ENCODE results near the gene SORBS1. TPM values are rescaled to one million over a fixed set of nuclear protein-coding genes. Genes with fewer than 3 reads are reported as not detected.
A peak's percentile ranks its signal among the peaks of the same experiment; 100 is the strongest.

SORBS1 gene
- total RNA-seq, 2 donors from 2014 or later = 16.7 to 17.9 TPM

GRCh38 chr10:95454940-95455339, 106.2 kb downstream of the SORBS1 start:
- WGBS, 2 experiments (ENCODE audit: insufficient coverage in 1 of 2, insufficient read length in 1 of 2) = 89 to 100% methylated on average over 1 to 4 of the region's 4 CpGs
- Histone ChIP-seq H3K4me1 (ENCODE audit: control insufficient read depth, insufficient read depth, low read length) (peaks cover 4% of the 10 kb centered on the region), H3K9ac (ENCODE audit: extremely low read depth, low read length, poor library complexity, severe bottlenecking) (no peak overlapping the region), H3K36me3 (ENCODE audit: control insufficient read depth, insufficient read depth, low read length) (no peaks in the 10 kb centered on the region), H3K4me3 (ENCODE audit: low read length) (no peak overlapping the region), H3K27me3 (ENCODE audit: control insufficient read depth, insufficient read depth, low read length, poor library complexity, severe bottlenecking) (no peaks in the 10 kb centered on the region), H3K9me3 (ENCODE audit: control insufficient read depth, low read length) (no peaks in the 10 kb centered on the region), H3K27ac (ENCODE audit: low read depth, low read length) (no peak overlapping the region)
- no peak overlapping the region for H3K4me3 Mint-ChIP-seq
- TF ChIP-seq CTCF (conservative IDR thresholded peaks at IDR 0.05) = no peak
- DNase-seq = no peak
- H3K36me3 Mint-ChIP-seq (ENCODE audit: low read depth) = no peaks in the 10 kb centered on the region
- peaks cover 24% of the 10 kb centered on the region for H3K4me1 Mint-ChIP-seq
- H3K27ac Mint-ChIP-seq = no peak overlapping the region
- no peaks in the 10 kb centered on the region for H3K9me3 Mint-ChIP-seq
- no peaks in the 10 kb centered on the region for H3K27me3 Mint-ChIP-seq (ENCODE audit: insufficient read depth)

GRCh38 chr10:95454356-95454755, 106.8 kb downstream of the SORBS1 start:
- H3K27ac Mint-ChIP-seq = no peak overlapping the region
- no peak for TF ChIP-seq CTCF (conservative IDR thresholded peaks at IDR 0.05)
- Histone ChIP-seq H3K4me3 (ENCODE audit: low read length) (no peak overlapping the region), H3K4me1 (ENCODE audit: control insufficient read depth, insufficient read depth, low read length) (no peaks in the 10 kb centered on the region), H3K9ac (ENCODE audit: extremely low read depth, low read length, poor library complexity, severe bottlenecking) (no peak overlapping the region), H3K36me3 (ENCODE audit: control insufficient read depth, insufficient read depth, low read length) (no peaks in the 10 kb centered on the region), H3K27me3 (ENCODE audit: control insufficient read depth, insufficient read depth, low read length, poor library complexity, severe bottlenecking) (no peaks in the 10 kb centered on the region), H3K9me3 (ENCODE audit: control insufficient read depth, low read length) (no peaks in the 10 kb centered on the region), H3K27ac (ENCODE audit: low read depth, low read length) (no peak overlapping the region)
- H3K4me3 Mint-ChIP-seq = no peak overlapping the region
- no peaks in the 10 kb centered on the region for H3K9me3 Mint-ChIP-seq
- peaks cover 19% of the 10 kb centered on the region for H3K4me1 Mint-ChIP-seq
- H3K36me3 Mint-ChIP-seq (ENCODE audit: low read depth) = no peaks in the 10 kb centered on the region
- H3K27me3 Mint-ChIP-seq (ENCODE audit: insufficient read depth) = no peaks in the 10 kb centered on the region
- WGBS, 2 experiments (ENCODE audit: insufficient coverage in 1 of 2, insufficient read length in 1 of 2) = 94 to 100% methylated on average over 1 to 3 of the region's 3 CpGs
- DNase-seq = no peak

- Mint-ChIP-seq H3K4me1 (peaks cover 4% of the 10 kb centered on the region), H3K27ac (no peak overlapping the region), H3K9me3 (no peaks in the 10 kb centered on the region), H3K27me3 (ENCODE audit: insufficient read depth) (no peaks in the 10 kb centered on the region), H3K36me3 (ENCODE audit: low read depth) (no peaks in the 10 kb centered on the region), H3K4me3 (no peak overlapping the region)
- DNase-seq = no peak
- no peaks in the 10 kb centered on the region for H3K36me3 ChIP-seq (ENCODE audit: control insufficient read depth, insufficient read depth, low read length)
- no peaks in the 10 kb centered on the region for H3K9me3 ChIP-seq (ENCODE audit: control insufficient read depth, low read length)
- H3K27ac ChIP-seq (ENCODE audit: low read depth, low read length) = peak overlapping the region; percentile 72
- H3K4me3 ChIP-seq (ENCODE audit: low read length) = no peak overlapping the region
- 81 to 83% methylated on average over 3 to 4 of the region's 4 CpGs for WGBS, 2 experiments (ENCODE audit: insufficient coverage in 1 of 2, insufficient read length in 1 of 2)
- H3K4me1 ChIP-seq (ENCODE audit: control insufficient read depth, insufficient read depth, low read length) = no peaks in the 10 kb centered on the region
- no peaks in the 10 kb centered on the region for H3K27me3 ChIP-seq (ENCODE audit: control insufficient read depth, insufficient read depth, low read length, poor library complexity, severe bottlenecking)
- H3K9ac ChIP-seq (ENCODE audit: extremely low read depth, low read length, poor library complexity, severe bottlenecking) = no peak overlapping the region
- no peak for TF ChIP-seq CTCF (conservative IDR thresholded peaks at IDR 0.05)
These were observed 109.3 kb downstream of the SORBS1 start for GRCh38 chr10:95451568-95452524.

Measured in endodermal cell (in vitro differentiated cells).